Fibroblast of pulmonary artery (primary cell): Measurements from ENCODE around the gene CCDC175.

Experiments
- DNase-seq: peaks from one replicate; pipeline ENCODE4 v3.0.0-alpha.2; 2010; ENCODE audit warnings: low read depth
- H3K4me3 ChIP-seq: replicated peaks from 2 replicates; pipeline ENCODE4 v1.5.1; 2011; ENCODE audit warnings: low read depth, mild to moderate bottlenecking, control low read depth, low read length, moderate library complexity
- TF ChIP-seq, protein P1 (sequence below): IDR thresholded peaks from 2 replicates; pipeline ENCODE4 v1.5.1; 2011; ENCODE audit warnings: mild to moderate bottlenecking, control low read depth, low read length, inconsistent platforms; ENCODE audit errors: missing control alignments

Gene CCDC175

DNA sequence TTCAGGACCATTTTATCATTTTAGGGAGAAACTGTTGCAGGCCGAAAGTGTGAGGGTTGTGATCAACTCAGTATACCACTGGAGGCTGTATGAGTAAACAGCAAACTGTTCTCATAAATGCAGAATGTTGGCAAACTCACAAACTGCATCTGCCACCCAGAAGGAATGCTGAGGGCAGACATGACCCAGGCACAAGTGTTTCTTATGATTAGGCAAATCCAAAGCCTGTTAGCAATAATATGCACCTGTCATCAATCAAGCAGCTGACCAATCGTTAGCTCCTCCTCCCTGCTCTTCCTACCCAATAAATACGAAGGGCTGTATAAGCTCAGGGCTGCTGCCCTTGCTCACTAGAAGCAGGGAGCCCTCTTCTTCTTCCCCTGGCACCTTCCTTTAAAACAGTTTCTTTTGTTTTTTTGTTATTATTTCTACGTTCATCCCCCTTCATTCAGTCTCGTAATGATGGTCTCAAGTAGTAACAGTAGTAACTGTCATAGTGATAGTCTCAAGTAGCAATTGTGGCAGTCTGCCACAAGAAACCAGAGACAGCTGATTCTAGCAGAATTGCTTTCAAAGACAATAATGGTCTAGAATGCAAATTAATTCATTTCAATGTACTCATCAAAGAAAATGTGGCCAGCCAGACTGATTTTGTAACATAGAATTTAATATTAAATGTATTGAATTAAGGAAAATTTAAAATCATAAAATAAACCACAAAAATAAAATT lies 15.2 kb upstream of the CCDC175 start:
- no peak for DNase-seq
- TF ChIP-seq, protein P1, sequence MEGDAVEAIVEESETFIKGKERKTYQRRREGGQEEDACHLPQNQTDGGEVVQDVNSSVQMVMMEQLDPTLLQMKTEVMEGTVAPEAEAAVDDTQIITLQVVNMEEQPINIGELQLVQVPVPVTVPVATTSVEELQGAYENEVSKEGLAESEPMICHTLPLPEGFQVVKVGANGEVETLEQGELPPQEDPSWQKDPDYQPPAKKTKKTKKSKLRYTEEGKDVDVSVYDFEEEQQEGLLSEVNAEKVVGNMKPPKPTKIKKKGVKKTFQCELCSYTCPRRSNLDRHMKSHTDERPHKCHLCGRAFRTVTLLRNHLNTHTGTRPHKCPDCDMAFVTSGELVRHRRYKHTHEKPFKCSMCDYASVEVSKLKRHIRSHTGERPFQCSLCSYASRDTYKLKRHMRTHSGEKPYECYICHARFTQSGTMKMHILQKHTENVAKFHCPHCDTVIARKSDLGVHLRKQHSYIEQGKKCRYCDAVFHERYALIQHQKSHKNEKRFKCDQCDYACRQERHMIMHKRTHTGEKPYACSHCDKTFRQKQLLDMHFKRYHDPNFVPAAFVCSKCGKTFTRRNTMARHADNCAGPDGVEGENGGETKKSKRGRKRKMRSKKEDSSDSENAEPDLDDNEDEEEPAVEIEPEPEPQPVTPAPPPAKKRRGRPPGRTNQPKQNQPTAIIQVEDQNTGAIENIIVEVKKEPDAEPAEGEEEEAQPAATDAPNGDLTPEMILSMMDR = no peak
- no peak overlapping the region for H3K4me3 ChIP-seq

DNA sequence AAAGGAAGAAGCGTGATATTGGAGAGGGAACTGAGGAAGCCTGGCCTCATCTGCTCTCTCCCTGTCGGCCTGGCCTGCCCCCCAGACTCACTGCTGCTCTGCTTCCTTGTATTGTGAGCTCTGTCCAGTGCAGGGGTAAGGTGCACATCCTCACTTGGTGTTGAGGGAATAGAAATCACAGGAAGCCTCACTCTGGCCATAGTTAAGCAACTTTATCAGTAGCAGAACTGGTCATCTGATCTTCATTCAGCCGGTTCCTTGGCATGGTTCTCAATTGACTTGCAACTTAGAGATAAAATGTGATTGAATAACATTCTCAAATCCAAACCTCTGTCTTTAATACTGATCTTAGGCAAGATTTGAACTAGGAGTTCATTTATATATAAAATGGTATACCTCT lies 11.5 kb upstream of the CCDC175 start:
- H3K4me3 ChIP-seq = no peak overlapping the region
- DNase-seq = no peak
- TF ChIP-seq, protein P1 = no peak

DNA sequence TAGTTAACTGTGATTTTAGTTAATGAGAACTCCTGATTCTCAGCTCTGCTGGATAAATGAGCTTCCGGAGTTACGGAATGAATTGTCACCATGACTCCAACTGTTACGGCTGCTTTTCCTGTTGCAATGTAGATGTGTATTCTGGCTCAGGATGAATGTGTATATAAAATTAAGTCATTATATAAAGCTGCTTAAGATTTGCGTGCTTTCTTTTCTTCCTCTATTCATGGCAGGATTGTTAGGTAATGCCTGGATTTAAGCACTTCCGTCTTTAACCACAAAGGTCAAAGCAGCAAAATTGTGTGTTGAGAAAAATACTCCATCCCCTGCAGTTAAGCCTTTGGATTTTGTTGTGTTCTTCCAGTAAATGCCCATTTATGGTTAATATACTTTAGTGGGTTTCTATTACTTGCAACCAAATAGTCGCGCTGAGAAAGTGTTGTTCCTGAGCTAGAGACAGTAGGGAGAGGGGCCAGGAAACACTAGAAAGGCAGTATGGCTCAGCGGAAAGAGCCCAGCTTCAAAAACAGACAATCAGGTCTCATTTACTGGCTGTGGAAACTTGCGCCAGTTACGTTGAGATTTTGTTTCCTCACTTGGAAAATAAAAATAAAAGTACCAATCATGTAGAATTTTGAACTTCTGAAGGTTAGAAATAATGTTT lies 9.4 kb upstream of the CCDC175 start:
- TF ChIP-seq, protein P1 = no peak

DNA sequence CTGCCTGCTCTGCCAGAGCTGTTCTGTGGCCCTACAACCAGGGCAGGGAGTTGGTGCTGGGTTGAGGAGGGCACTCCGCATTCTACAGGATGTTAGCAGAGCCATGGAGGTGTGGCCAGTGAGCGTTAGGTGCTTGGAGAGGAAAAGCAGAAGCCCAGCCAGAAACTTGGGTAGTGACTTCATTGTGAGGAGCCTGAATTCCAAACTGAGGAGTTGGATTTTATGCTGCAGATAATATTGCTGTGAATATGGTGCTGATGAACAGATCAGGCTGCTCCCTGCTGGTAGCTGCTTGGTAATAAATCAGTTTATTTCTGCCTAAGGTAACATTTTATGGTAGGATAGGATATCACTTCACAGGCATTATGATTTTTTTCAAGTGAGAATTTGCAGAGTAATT lies 7.1 kb upstream of the CCDC175 start:
- DNase-seq = peak; percentile 39
- TF ChIP-seq, protein P1 = peak; percentile 20
- no peak overlapping the region for H3K4me3 ChIP-seq

More for the DNA sequence above, 9.4 kb upstream of the CCDC175 start:
- DNase-seq = peak; percentile 56
- no peak overlapping the region for H3K4me3 ChIP-seq

DNA sequence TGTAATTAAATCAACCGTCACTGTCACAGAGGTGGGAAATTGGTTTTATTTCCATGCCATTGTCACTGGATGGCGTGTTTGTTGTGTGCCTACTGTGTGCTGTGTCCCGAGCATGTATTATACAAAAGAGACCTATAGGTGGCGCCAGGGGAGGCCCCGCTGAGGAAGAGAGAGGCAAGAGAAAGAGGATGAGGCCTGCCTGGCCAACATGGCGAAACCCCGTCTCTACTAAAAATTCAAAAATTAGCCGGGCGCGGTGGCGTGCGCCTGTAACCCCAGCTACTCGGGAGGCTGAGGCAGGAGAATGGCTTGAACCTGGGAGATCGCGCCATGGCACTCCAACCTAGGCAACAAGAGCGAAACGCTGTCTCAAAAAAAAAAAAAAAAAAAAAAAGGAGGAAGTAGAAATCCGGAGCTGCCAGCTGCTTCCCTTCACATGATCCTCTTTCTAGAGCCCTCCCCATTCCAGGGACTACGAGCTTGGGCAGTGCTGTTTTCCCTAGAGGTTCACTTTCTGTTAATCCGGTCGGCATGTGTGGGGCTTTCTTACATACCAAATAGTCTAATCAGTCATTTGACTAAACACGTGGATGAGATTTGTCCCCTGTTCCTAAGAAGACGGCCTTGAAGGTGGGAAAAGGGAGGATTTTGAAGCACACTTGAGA lies 6.4 kb upstream of the CCDC175 start:
- DNase-seq = no peak

DNA sequence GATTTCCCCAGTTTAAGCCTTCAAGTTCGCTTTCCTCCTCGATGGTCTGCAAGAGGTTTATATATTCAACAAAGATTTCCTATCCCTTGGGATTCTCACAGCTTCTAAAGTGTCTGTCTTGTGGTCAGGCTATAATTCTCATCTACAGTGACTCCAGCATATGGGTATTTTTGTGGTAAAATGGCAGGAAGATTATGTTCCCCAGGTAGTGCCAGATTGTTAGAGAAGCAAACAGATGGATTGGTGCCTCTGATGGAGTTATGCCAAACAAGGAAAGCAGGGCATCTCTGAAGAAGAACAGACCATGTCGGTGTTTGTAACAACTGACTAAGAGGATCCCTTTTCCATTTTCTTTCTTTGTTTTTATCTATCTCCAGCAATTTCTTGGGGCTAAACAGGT lies 5.5 kb upstream of the CCDC175 start:
- TF ChIP-seq, protein P1 = no peak
- no peak for DNase-seq
- H3K4me3 ChIP-seq = no peak overlapping the region

More for the DNA sequence above, 6.4 kb upstream of the CCDC175 start:
- H3K4me3 ChIP-seq = no peak overlapping the region
- TF ChIP-seq, protein P1 = no peak
